Liver (tissue), 9 donors: ENCODE results near the gene ADAMTS5. TPM values are rescaled to one million over a fixed set of nuclear protein-coding genes. Genes with fewer than 3 reads are reported as not detected.

Experiments
- DNase-seq: peaks from one replicate; pipeline ENCODE4 v3.0.0-alpha.2; 2017; ENCODE audit warnings: low spot score
- H3K27ac ChIP-seq, 2 donors: one replicate each; pipeline ENCODE4 v1.7.0; 2013; ENCODE audit warnings: inconsistent platforms in 2 of 2, low read length in 2 of 2, control low read depth in 1 of 2, low read depth in 1 of 2, mild to moderate bottlenecking in 1 of 2
- H3K27me3 ChIP-seq, 4 donors: one replicate each; pipeline versions ENCODE4 v1.6.1 to v1.7.0; 2013; ENCODE audit warnings: low read length in 3 of 4, inconsistent platforms in 1 of 4, mild to moderate bottlenecking in 1 of 4, moderate library complexity in 1 of 4; ENCODE audit not compliant: control insufficient read depth in 4 of 4, insufficient read depth in 4 of 4
- H3K36me3 ChIP-seq, 4 donors: one replicate each; pipeline versions ENCODE4 v1.6.1 to v1.7.0; 2013; ENCODE audit warnings: low read length in 3 of 4, mild to moderate bottlenecking in 3 of 4, low read depth in 1 of 4, moderate library complexity in 1 of 4; ENCODE audit not compliant: control insufficient read depth in 4 of 4, insufficient read depth in 3 of 4
- H3K4me1 ChIP-seq, 4 donors: one replicate each; pipeline versions ENCODE4 v1.6.1 to v1.7.0; 2013; ENCODE audit warnings: low read length in 3 of 4, mild to moderate bottlenecking in 3 of 4, moderate library complexity in 1 of 4; ENCODE audit not compliant: control insufficient read depth in 4 of 4, insufficient read depth in 4 of 4
- H3K4me3 ChIP-seq, 3 donors: one replicate each; pipeline versions ENCODE4 v1.6.1 to v1.7.0; 2013; ENCODE audit warnings: low read length in 3 of 3, control low read depth in 1 of 3, low read depth in 1 of 3, mild to moderate bottlenecking in 1 of 3
- H3K9ac ChIP-seq, 2 donors: one replicate each; pipeline ENCODE4 v1.7.0; 2013; ENCODE audit warnings: low read length in 2 of 2, mild to moderate bottlenecking in 2 of 2, moderate library complexity in 2 of 2, control low read depth in 1 of 2, low read depth in 1 of 2
- H3K9me3 ChIP-seq, 4 donors: one replicate each; pipeline versions ENCODE4 v1.6.1 to v1.7.0; 2013; ENCODE audit warnings: low read length in 3 of 4; ENCODE audit not compliant: control insufficient read depth in 4 of 4
- CTCF ChIP-seq: fragments of 150-350 bp; IDR thresholded peaks from 2 replicates; pipeline ENCODE4 v1.5.1; 2017; ENCODE audit warnings: improper control_type of control experiment, low read depth, low read length; ENCODE audit not compliant: missing input control
- EGR1 ChIP-seq, 2 donors: IDR thresholded peaks; 2 replicates each; pipeline ENCODE4 v1.6.1; 2016 to 2018; ENCODE audit warnings: antibody characterized with exemption in 2 of 2, low read depth in 2 of 2
- FOXA2 ChIP-seq: IDR thresholded peaks from 2 replicates; pipeline ENCODE4 v1.6.1; 2016; ENCODE audit warnings: antibody characterized with exemption
- GABPA ChIP-seq, 2 donors: IDR thresholded peaks in 1 of 2; conservative IDR thresholded peaks in 1 of 2; 2 replicates each; pipeline ENCODE4 v1.6.1; 2016; ENCODE audit warnings: antibody characterized with exemption in 2 of 2, mild to moderate bottlenecking in 1 of 2, moderate library complexity in 1 of 2
- HNF4A ChIP-seq, 2 donors: conservative IDR thresholded peaks; 2 replicates each; pipeline ENCODE4 v1.6.1; 2016; ENCODE audit warnings: antibody characterized with exemption in 2 of 2, mild to moderate bottlenecking in 2 of 2
- MAX ChIP-seq: IDR thresholded peaks from 2 replicates; pipeline ENCODE4 v1.6.1; 2016; ENCODE audit warnings: antibody characterized with exemption
- RAD21 ChIP-seq, 2 donors: IDR thresholded peaks; 2 replicates each; pipeline ENCODE4 v1.6.1; 2016; ENCODE audit warnings: antibody characterized with exemption in 2 of 2, mild to moderate bottlenecking in 2 of 2
- REST ChIP-seq: IDR thresholded peaks from 2 replicates; pipeline ENCODE4 v1.6.1; 2016; ENCODE audit warnings: antibody characterized with exemption, mild to moderate bottlenecking
- RXRA ChIP-seq, 2 donors: IDR thresholded peaks; 2 replicates each; pipeline ENCODE4 v1.6.1; 2017 to 2018; ENCODE audit warnings: antibody characterized with exemption in 2 of 2, mild to moderate bottlenecking in 1 of 2
- TAF1 ChIP-seq: conservative IDR thresholded peaks from 2 replicates; pipeline ENCODE4 v1.6.1; 2016; ENCODE audit warnings: antibody characterized with exemption, mild to moderate bottlenecking
- YY1 ChIP-seq: IDR thresholded peaks from 2 replicates; pipeline ENCODE4 v1.6.1; 2016; ENCODE audit warnings: antibody characterized with exemption, mild to moderate bottlenecking
- WGBS: extraction: QIAGEN DNeasy Blood & Tissue Kit; methylation state at CpG from one replicate; pipeline ENCODE4 v1.1.7; 2013; 5-methylcytosine and 5-hydroxymethylcytosine counted together
- polyA plus RNA-seq, 2 donors: library from polyadenylated mRNA; stranded (reverse) in 1 of 2; unstranded in 1 of 2; fragments of 200-250 nt in 1 of 2; fragments of >200 nt in 1 of 2; fragmentation: Nextera tagmentation in 1 of 2; extraction: Ambion mirVana in 1 of 2; gene quantifications; one replicate each; pipeline versions ENCODE4 v1.2.1 to v1.2.3, GENCODE V29; 2013 to 2015
- total RNA-seq, 2 donors: library from RNA; depleted of rRNA; stranded (reverse); fragments of >200 nt; gene quantifications; one replicate each; pipeline ENCODE4 v1.2.3, GENCODE V29; 2014
- donor health status: healthy.
- donor health status: healthy.
- donor health status: healthy.
- donor health status: healthy.
- donor health status: healthy.

The ADAMTS5 gene
- total and polyA plus RNA-seq, 4 donors, result 0.43 to 2.5 (median 0.70) TPM

- TF ChIP-seq FOXA2, result no peak
- no peak for TF ChIP-seq YY1
- TF ChIP-seq TAF1, result no peak
- no peak for TF ChIP-seq REST
- TF ChIP-seq RAD21 (IDR thresholded peaks at IDR 0.05), result no peak
- TF ChIP-seq RXRA (IDR thresholded peaks at IDR 0.05), result no peak
- TF ChIP-seq MAX, result no peak
- H3K27ac ChIP-seq, result no peak overlapping the region
- H3K36me3 ChIP-seq, result no peaks in the 10 kb centered on the region
- DNase-seq, result no peak
- no peaks in the 10 kb centered on the region for H3K27me3 ChIP-seq
- WGBS, result 77% methylated on average over 9 of the region's 9 CpGs
- no peaks in the 10 kb centered on the region for H3K9me3 ChIP-seq
- H3K4me1 ChIP-seq, result peaks cover 0 to 5% (median 0%) of the 10 kb centered on the region in 4 donors
- no peak overlapping the region for H3K4me3 ChIP-seq
- H3K9ac ChIP-seq, result no peak overlapping the region
These were observed 14.4 kb downstream of the ADAMTS5 start for GRCh38 chr21:26952374-26953066.

GRCh38 chr21:26949830-26950229, 17.1 kb downstream of the ADAMTS5 start:
- no peak overlapping the region for H3K4me3 ChIP-seq
- H3K27me3 ChIP-seq, result no peaks in the 10 kb centered on the region
- H3K4me1 ChIP-seq, result peaks cover 0 to 10% (median 2%) of the 10 kb centered on the region in 4 donors
- TF ChIP-seq YY1 (no peak), FOXA2 (no peak), CTCF (no peak)
- no peak for DNase-seq
- no peak overlapping the region for H3K27ac ChIP-seq
- H3K9me3 ChIP-seq, result no peaks in the 10 kb centered on the region
- H3K9ac ChIP-seq, result no peak overlapping the region
- 85% methylated on average over 4 of the region's 4 CpGs for WGBS
- no peaks in the 10 kb centered on the region for H3K36me3 ChIP-seq

- TF ChIP-seq YY1, result no peak
- no peak for TF ChIP-seq MAX
- TF ChIP-seq REST, result no peak
- TF ChIP-seq HNF4A (conservative IDR thresholded peaks at IDR 0.05), result peak in 1 of 2 donors; percentile 20
- TF ChIP-seq EGR1 (IDR thresholded peaks at IDR 0.05; ENCODE audit: low read depth in 2 of 2), result no peak
- no peak for TF ChIP-seq GABPA (IDR thresholded peaks at IDR 0.05 in 1 of 2, conservative IDR thresholded peaks at IDR 0.05 in 1 of 2)
- no peaks in the 10 kb centered on the region for H3K9me3 ChIP-seq
- peaks cover 0 to 10% (median 2%) of the 10 kb centered on the region in 4 donors for H3K4me1 ChIP-seq
- 29% methylated on average over 2 of the region's 2 CpGs for WGBS
- no peaks in the 10 kb centered on the region for H3K27me3 ChIP-seq
- H3K27ac ChIP-seq, result peak overlapping the region in 1 of 2 donors; percentile 28
- H3K4me3 ChIP-seq, result no peak overlapping the region
- H3K36me3 ChIP-seq, result no peaks in the 10 kb centered on the region
- no peak for DNase-seq
- H3K9ac ChIP-seq, result no peak overlapping the region
These were observed 18.7 kb downstream of the ADAMTS5 start for GRCh38 chr21:26948194-26948593.
